Measurements from ENCODE around the gene ATP2B2.

The ATP2B2 gene

DNA sequence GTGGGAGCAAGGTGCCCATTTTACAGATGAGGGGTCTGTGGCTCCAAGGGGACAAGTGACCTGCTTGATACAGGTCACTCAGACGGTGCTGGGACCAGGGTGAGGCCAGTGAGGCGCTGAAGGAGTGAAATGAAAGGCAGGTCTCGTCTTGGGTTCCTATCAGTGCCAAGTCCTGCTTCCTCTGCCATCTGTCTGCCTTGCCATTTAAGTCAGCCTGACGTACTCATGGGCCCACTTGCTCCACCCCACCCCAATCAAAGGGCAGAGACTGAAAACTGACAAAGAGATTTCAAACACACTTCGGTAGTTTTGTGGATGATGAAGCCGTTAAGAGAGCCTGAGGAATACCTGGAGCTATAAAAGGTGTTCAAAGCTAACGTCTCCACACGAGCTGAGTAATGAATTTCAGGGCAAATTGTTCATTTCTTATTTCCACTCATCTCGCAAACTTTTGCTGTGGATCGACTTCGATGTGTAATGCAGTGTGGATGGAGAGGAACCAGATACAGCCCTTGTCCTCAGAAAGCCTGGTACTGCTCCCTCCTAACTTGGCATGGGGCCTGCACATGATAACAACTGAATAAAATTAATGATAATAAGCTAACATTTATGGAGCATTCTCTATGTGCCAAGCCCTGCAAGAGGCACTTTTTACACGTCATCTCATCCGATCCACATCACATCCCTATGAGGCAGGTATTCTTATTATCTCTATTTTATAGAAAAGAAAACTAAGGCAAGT, 36.6 kb downstream of the ATP2B2 start:
- no peak for DNase-seq

DNA sequence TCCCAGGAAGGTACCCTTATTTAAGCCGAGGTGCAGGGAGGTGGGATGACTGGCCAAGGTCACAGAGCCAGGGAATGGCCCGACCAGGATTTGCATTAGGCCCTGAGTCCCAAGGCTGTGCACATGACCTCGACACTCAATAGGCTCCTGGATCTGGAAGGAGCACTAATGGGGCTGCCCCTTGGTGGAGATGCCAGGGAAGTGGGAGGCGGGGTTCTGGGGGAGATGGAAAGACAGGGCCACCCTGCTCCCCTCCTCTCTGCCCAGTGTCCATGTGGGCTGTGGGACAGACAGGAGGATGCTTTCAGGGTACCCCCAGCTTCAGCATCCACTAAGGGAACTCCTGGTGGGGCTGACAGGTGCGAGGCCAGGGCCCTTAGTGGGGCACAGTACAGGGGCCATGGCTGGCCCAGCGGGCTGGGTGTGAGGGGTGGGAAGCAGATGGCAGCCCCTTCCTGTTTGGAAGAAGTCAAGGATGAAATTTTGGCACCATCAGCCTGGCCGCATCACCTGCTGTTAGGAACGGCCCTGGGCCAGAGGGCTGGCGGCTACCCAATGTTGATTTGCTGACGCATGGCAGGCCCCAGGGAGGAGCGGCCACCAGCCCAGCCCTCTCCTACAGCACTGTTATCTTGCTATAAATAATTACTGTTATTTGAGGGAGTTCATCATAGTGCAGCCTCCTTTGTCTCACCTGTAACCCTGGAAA, 37.3 kb downstream of the ATP2B2 start:
- no peak for DNase-seq

DNA sequence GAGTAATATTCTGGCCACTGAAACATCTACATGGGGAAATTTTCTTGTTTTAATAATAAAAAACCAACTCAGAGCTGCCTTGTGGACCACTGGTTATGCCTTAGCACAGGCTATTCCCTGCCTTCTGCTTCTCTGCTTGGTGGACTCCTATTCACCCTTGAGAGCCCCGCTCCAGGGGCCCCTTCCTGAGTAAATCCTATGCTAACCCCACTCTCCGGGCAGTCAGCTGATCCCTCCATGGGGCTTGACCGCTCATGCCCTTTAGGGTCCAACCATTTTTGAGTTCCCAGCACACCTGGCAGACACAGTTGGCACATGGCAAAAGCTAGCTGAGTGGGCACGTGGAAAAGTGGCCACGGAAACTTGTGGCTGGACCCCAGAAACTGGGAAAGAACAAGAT, 38.2 kb downstream of the ATP2B2 start:
- no peak for DNase-seq

DNA sequence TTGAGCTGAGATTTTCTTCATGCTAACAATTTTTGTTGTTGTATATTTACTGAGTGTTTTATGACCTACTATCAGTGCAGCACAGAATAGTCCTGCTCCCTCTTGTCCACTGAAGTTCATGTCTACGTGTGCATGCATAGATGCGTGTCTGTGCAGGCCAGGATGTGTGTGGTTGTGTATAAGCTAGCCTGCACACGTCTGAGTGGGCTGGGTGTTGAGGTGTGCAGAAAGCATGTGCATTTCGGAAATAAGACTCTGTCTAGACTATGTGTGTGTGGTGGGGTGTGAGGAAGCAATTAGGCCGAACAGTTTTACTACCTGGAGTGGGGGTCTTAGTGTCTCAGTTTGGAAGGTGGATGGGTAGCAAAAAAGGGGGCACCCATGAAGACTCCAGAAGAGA, 39.2 kb downstream of the ATP2B2 start:
- no peak for DNase-seq

DNA sequence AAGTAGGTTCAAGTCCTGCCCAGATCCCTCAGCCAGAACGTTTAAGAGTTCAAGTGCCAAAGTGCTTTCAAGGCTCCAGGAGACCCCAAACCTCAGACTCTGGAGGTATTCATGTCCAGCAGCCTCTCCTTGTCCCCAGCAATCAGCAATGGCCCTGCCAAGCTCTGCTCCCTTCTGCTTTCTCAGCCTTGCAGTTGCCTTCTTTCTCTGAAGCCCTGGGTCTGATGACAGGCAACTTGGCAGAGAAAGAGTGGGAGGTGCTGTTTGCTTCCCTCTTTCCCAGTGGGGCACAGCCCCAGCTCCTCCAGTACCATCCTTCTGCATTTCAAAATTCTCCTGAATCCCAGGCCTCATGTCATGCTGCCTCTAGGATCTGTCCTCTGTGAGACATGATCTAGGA, 40.2 kb downstream of the ATP2B2 start:
- no peak for DNase-seq

DNA sequence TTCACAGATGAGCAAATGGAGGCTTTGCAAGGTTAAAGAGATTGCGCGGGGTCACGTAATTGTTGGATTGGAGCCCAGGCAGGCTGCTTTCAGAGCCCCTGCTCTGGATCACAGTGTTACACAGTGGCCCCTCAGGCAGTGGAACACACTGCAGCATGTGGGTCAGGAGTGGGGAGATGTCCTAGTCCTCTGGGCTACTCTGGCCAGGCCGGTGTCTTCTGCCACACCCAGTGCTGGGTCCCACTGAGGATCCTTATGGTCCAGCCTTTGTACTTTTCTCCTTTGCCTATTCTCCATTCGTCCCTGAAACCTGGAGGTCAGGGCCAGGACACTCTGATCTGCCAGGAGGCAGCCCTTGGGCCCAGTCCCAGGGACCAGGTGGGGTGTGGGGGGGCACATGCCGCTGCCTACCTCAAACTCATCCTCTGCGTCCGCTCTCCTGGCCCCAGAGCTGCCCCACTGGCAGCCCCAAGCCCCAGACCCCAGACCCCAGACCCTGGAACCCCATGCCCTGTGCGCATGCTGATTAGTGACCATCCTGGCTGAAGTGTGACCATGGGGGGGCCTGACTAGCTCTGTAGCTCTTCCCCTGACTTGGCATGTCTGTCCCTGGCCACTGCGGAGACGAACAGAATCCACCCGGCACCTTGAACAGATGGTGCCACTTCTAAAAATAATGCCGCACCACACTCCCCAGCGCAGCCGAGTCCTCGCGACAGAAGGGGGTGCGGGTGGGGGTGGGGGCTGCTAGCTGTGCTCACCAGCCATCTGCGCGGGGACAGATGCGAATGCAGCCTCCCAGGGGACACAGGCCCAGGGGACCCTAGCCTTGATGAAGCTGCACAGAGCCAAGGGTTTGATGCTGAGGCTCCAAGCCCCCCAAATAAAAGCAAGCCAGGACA, 41.6 kb downstream of the ATP2B2 start:
- peak; percentile 30 for DNase-seq

DNA sequence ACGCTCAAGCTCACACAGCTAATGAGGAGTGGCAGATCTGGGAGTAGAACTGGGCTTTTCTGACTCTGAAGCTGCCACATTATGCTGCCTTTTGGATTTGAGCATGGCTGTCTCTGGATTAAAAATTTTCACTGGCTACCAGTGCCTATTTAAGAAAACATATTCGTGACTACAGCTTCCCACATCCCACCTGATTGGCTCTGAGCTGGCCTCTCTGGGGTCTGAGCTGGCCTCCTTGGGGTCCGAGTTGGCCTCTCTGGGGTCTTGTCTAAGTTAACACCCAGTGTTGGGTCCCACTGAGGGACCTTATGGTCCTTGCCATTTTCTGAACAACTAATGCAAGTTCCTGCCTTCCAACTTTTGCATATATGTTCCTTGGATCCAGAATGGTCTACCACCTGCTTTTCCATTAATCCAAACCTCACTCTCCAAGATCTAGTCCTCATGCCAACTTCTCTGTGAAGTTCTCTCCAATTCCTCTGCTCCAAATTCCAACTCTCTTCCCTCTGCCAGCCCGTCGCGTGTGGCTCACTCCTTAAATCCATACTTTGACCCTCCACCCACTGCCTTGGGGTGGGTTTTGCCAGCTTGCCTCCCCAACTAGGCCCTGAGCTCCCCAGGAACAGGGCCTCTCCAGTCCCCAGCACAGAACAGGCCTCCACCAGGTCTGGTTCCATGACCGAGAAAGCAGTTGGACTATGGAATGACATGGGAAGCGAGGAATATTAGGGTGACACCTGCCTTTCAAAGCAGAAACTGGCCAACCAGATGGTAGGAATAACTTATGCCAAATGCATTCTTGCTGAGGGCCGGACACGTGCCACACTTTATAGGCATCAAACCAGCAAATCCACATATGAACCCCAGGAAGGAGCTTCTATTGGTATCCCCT, 42.5 kb downstream of the ATP2B2 start:
- DNase-seq, result no peak

DNA sequence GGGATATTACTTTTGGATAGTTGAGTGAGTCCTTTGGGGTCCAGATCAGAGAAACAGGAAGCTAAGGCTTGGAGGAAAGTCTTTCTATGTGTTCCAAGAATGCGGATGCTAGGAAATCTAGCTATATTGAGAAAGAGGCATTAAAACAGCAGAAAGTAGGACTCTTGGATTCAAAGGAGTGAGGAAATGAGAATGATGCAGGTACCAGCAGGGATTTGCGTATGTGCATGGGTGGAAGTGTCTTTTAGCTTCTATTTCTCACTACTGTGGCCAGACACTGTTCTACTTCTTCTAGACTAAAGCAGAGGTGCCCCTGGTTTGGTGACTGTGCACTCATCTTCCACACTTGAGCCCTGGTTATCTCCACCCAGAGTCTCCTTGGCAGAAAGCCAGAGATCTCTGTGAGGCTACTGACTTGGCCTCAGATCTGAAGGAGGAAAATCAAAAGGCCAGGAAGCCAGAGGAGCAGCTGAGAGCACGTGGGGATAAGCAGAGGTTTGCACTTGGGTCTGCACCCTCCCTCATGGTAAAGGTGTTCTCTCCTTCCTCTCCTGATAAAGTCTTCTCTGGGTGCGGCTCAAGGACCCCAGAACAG, 44.3 kb downstream of the ATP2B2 start:
- DNase-seq, result no peak

DNA sequence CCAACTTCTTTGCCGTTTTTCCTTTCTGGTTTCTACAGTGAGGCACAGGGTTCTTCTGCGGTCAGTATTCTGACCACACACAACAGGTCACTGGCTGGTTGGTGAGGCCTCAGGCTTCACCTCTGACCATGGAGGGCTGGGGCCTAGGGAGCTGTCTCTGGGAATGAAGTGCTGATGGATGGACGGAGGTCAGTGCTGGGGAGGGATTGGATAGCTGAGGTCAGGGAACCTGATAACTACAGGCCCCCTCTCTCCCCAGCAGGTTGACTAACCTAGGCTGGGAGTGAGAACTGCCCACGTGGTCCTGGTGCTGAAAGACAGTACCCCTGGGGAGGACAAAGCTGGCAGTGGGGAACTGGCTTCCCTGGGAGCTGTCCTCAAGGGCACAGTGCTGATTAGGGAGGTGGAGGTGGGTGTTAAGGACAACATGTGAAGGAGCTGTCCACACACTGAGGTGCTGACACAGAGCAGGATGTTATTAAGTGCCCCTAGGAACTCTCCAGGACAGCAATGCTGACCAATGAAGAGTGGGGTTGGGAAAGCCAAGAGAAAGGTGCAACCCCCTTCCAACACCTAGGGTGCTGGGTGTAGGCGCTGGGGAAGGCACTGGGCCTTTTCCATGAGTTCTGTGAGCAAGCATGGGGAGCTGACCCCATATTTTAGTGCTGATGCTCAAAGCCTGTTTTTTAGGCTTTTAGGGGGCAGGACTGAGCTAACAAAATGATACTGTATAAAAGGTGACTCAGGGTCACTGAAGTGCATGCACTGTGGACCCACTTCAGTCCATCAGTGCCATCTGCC, 45.2 kb downstream of the ATP2B2 start:
- peak; percentile 91 for DNase-seq

DNA sequence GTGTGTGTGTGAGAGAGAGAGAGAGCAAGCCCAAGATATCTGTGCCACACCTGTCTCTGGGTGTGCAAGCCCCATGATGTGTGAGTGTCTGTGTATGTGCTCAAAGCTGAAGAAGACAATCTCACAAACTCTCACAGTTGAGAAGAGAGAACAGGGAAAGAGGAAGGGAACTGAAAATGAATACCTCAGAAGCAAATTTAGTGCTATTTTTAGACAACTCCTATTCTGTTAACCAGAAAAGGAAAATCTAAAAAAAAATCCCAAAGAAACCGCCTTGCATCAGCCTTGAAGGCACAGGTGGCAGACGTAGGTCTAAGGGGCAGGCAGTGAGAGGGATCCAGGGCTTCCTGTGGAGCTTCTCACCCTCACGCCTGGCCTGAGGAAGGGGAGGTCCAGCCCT, 47.8 kb downstream of the ATP2B2 start:
- no peak for DNase-seq

DNA sequence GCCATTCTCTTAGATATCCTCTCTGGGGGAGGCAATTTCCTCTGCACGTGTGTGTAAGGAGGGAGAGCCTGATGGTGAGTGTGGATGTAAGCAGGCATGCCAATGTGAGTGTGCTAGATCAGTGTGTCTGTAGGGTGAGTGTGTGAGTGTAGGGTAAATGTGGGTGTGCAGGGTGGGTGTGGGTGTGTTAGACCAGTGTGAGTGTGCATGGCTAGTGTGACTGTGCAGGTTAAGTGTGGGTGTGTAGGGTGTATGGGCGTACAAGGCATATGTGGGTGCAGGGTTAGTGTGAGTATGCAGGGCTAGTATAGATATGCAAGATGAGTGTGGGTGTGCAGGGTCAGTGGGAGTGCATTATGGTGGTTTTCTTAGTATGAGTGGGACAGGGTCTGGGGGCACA, 48.4 kb downstream of the ATP2B2 start:
- no peak for DNase-seq

DNA sequence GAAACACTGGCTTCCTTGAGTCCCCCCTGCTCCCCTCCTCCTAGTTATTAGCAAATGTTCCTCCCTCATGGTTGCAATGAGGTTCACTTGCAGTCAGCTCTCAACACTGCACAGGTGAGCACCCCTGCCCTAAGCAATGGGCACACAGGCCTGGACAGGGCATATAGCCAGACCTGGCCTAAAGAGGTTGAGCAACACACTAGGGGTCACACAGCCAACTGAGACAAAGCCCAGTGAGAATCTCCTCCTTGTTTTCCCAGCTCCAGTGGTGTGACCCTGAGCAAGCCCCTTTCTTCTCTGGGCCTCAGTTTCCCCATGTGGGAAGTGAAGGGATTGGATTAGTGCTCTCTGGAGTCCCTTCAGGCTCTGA, 49.9 kb downstream of the ATP2B2 start:
- DNase-seq, result no peak

DNA sequence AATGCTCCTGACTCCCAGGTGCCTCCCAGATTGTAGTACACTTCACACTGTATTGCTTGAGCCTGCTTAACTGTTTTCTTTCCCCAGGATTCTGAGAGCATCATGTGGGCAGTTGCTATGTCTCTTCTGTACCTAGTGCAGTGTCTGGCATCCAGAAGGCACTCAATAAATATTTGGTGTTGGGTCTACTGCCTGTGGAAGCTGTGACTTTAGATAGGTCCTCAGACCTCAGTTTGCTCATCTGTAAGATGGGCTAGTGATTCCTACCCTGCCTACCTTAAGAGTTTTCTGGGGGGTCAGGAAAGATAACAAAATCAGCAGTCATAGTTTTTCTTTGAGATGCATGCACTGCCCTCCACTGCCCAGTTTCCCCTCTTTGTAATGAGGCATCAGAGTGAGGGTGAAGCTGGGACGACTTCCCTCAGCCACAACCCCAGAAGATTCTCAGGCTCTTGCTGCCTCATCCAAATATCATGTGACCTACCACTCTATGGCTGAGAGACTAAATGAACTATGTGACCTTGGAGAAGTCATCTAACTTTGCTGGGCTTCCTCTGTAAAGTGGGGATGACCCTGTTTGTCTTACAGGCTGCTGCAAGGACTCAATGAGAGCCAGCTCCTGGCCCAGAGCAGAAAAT, 50.4 kb downstream of the ATP2B2 start:
- DNase-seq, result no peak

DNA sequence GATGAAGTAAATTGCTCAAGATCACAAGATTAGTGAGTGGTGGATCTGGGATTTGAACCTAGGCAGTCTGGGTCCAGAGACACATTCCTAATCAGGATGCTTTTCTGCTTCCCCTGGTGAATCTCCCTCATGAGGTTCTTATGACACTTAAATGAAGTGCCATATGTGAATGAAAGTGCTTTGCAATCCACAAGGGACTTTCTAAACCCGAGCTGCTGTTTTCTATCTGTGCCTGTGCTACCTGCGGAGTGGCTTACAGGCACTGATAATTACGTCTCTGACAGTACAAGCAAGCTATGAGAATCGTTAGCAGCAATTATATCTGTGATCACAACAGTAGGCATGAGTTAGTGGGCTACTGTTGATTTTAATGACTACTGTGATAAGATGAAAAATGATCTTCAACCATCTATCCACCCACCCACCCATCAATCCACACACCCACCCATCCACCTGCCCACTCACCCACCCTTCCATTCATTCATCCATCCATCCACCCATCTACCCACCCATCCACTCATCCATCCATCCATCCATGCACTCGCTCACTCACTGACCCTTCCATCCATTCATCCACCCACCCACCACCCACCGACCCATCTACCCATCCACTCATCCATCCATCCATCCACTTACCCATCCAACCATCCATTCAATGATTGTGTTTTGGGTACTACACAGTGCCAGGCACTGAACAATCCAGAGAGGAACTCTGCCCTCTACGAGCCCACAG, 51.8 kb downstream of the ATP2B2 start:
- no peak for DNase-seq

DNA sequence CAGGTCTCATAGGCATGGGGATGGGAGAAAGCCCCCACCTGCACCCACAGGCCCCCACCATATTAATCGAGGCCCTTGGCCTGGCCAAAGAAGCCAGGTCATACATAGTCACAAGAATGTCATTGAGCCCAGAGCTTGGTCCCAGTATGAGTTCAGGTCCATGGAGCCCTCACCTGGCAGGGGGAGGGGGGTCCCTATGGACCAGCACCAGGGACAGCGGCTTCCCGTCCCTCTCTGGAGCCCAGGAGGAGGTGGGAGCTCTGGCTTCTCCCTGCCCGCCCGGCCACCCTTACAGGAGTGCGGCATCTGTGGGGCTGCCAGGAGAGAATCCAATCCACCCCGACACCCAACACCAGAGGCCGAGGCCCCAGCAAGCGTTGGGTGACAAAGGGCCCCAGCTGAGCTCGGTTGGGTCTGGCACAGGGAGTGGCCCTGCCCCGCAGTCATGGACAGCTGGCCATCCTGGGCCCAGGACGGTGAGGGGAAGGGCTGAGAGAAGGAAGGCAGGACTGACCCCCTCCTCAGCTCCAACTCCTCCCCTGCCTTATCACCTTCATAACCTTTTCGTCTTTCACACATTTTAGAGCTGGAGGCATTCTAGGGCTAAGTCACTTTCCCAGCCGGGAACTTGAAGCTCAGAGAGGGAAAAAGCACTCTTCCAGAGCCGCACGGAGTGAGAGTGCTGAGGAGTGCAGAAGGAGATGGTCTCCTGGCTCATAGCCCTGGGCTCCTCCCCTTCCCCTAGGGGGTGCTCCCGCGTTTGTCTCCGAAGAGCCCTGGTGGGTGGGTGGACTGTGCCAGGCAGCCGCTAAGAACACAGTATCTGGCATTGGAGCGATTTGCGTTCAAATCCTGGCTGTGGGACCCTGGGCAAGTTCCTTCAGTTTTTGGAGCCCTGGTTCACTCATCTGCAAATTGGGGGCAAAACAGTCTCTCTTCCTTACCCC, 54.6 kb downstream of the ATP2B2 start:
- no peak for DNase-seq

DNA sequence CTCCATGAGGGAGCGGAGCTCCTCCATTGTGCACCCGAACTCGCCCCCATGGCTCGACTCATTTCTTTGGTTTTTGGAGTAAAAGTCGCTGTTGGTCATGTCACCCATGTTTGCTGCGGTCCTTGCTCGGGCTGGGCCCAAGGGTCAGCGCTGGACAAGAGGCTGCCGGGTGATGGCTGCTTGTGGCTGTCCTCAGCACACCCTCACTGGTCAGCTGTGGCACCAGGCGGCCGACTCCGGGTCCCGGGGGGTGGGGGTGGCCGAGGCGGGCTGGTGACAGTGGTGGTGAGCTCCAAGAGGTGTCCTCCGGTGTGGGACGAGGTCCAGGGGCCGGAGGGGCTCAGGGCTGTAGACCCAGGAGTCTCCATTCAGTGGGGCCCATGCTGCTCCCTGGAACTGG, 56.0 kb downstream of the ATP2B2 start:
- DNase-seq, result no peak

DNA sequence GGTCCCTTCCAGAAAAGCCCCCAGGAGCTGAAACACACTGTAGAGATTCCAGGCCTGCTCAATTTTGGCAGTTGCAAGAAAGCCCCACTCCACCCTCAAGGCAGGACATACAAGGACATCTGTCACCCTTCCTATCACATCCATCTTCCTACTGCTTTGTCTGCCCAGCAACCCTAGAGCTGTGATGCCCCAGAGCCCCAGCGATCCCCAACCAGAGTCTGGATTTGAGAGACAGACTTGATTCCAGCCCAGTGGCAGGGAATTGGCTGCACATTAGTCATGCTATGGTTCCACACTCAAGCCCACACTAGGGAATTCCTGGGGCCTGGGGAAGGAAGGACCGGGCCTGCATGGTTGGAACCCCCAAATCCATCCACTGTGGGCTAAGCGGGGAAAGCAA, 56.8 kb downstream of the ATP2B2 start:
- no peak for DNase-seq

DNA sequence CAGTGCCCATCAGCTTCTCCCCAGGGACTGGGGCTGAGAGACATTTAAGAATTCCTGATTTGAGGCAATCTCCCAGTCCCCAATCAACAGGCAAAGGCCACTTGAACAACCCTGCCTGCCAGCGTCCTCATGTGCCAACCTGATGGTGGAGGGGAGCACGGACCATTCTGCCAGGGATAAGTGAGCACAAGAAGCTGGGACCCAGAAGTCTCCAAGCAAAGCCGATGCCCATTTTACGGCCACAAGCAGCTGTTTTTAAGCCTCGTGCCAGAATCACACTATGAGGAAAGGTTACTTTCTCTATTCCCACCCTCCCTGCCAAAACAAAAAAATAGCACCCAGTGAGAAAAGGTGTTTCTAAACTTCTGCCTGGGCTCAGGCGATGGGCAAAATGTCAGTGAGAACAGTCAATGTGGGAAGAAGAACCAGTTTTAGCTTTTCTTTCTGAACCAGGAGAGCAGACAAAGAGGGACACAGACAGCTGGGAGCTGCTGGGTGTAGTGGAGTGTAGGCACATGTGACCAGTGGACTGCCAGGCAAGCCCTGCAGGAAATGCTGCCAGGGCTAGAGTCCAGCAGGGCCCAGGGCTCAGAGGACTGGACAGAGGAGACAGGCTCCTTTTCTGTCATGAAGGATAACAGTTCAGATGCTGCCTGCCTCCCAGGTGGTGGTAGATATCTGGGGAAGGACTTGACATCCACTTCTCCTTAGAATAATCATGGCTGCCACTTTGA, 57.7 kb downstream of the ATP2B2 start:
- DNase-seq, result no peak

Data from eye (tissue), 1 donor.